ENCODE results near the gene SLC7A7. TPM values are rescaled to one million over a fixed set of nuclear protein-coding genes. Genes with fewer than 3 reads are reported as not detected.

SLC7A7 gene
- total and polyA plus RNA-seq, 2 of the 13 experiments (the other 11 are each of a cell fraction or from before 2014, with no cell fraction given): 0.13 to 0.63 TPM

- no peak for TF ChIP-seq AKNA (CRISPR knock-in tag; IDR thresholded peaks at IDR 0.05; ENCODE audit: borderline replicate concordance)
- TF ChIP-seq, protein P1, sequence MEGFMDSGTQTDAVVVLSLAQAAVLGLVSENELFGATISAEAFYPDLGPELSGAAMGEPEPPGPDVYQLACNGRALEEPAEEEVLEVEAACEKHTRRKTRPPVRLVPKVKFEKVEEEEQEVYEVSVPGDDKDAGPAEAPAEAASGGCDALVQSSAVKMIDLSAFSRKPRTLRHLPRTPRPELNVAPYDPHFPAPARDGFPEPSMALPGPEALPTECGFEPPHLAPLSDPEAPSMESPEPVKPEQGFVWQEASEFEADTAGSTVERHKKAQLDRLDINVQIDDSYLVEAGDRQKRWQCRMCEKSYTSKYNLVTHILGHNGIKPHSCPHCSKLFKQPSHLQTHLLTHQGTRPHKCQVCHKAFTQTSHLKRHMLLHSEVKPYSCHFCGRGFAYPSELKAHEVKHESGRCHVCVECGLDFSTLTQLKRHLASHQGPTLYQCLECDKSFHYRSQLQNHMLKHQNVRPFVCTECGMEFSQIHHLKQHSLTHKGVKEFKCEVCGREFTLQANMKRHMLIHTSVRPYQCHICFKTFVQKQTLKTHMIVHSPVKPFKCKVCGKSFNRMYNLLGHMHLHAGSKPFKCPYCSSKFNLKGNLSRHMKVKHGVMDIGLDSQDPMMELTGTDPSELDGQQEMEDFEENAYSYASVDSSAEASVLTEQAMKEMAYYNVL (CRISPR knock-in tag; IDR thresholded peaks at IDR 0.05; ENCODE audit: borderline replicate concordance): no peak
- TF ChIP-seq ZNF10 (CRISPR knock-in tag; IDR thresholded peaks at IDR 0.05; ENCODE audit: borderline replicate concordance, low read depth): no peak
- no peak for TF ChIP-seq GMEB1 (CRISPR knock-in tag; IDR thresholded peaks at IDR 0.05; ENCODE audit: borderline replicate concordance)
- no peak for TF ChIP-seq NR2C2 (CRISPR knock-in tag; IDR thresholded peaks at IDR 0.05; ENCODE audit: borderline replicate concordance)
- no peak for TF ChIP-seq RBFOX2 (IDR thresholded peaks at IDR 0.05; ENCODE audit: low read depth, low read length)
- no peak; the same call in 1 of the 2 replicates for TF ChIP-seq ARID2 (CRISPR knock-in tag; IDR thresholded peaks at IDR 0.05; ENCODE audit: borderline replicate concordance)
- no peak for TF ChIP-seq ZFP41 (CRISPR knock-in tag; IDR thresholded peaks at IDR 0.05; ENCODE audit: borderline replicate concordance)
- no peak for TF ChIP-seq HIVEP1 (CRISPR knock-in tag; IDR thresholded peaks at IDR 0.05)
- peak; percentile 70 for TF ChIP-seq ZFP90 (CRISPR knock-in tag; IDR thresholded peaks at IDR 0.05; ENCODE audit: borderline replicate concordance)
- TF ChIP-seq ZBTB26 (CRISPR knock-in tag; IDR thresholded peaks at IDR 0.05; ENCODE audit: borderline replicate concordance): no peak
- no peak for TF ChIP-seq ZNF720 (CRISPR knock-in tag; IDR thresholded peaks at IDR 0.05)
- TF ChIP-seq TERF1 (CRISPR knock-in tag; IDR thresholded peaks at IDR 0.05): no peak
- TF ChIP-seq ZNF251 (CRISPR knock-in tag; IDR thresholded peaks at IDR 0.05): no peak
- no peak for TF ChIP-seq ZFP62 (CRISPR knock-in tag; IDR thresholded peaks at IDR 0.05)
- TF ChIP-seq ISX (CRISPR knock-in tag; conservative IDR thresholded peaks at IDR 0.05): 0 out of 2 replicates have a peak, but pooled peaks have one; percentile 41
These were observed 21.3 kb upstream of the SLC7A7 start, which contains the start of gene MMP14 (continued) for GRCh38 chr14:22836301-22837113.

All from HepG2 (cell line).